HepG2 (cell line): ENCODE measurements around the gene BAZ1A.
"Not testable (repeated sequence)": the region's sequence is repeated elsewhere in the genome, so short reads cannot be mapped to it uniquely, and the experiment has no call there.

Experiments
- ATF2 ChIP-seq: sonication (generic); formaldehyde crosslinking; IDR thresholded peaks from 2 replicates; pipeline ENCODE4 v1.4.0; 2020; ENCODE audit warnings: missing genetic modification reagents
- FOXJ3 ChIP-seq: sonication (generic); formaldehyde crosslinking; IDR thresholded peaks from 2 replicates; pipeline ENCODE4 v1.4.0; 2020; ENCODE audit warnings: missing genetic modification reagents, mild to moderate bottlenecking, borderline replicate concordance
- HES4 ChIP-seq: sonication (generic); formaldehyde crosslinking; IDR thresholded peaks from 2 replicates; pipeline ENCODE4 v1.9.0; 2021; ENCODE audit warnings: mild to moderate bottlenecking, missing genetic modification reagents, borderline replicate concordance
- HOXA3 ChIP-seq: sonication (generic); formaldehyde crosslinking; IDR thresholded peaks from 2 replicates; pipeline ENCODE4 v1.5.0; 2020; ENCODE audit warnings: missing genetic modification reagents
- HOXA7 ChIP-seq: sonication (generic); formaldehyde crosslinking; IDR thresholded peaks from 2 replicates; pipeline ENCODE4 v1.8.1; 2022; ENCODE audit warnings: mild to moderate bottlenecking, missing genetic modification reagents, moderate library complexity
- NFE2L2 ChIP-seq: fragments of 150-350 bp; IDR thresholded peaks from 2 replicates; pipeline ENCODE4 v1.6.1; 2014; ENCODE audit warnings: low read length
- POLR2AphosphoS5 ChIP-seq: IDR thresholded peaks from 2 replicates; pipeline ENCODE4 v1.6.1; 2012; ENCODE audit warnings: low read depth, low read length
- RAD21 ChIP-seq: fragments of 450-650 bp; formaldehyde crosslinking; IDR thresholded peaks from 2 replicates; pipeline ENCODE4 v1.5.0; 2020; ENCODE audit warnings: mild to moderate bottlenecking
- TARDBP ChIP-seq: sonication (generic); formaldehyde crosslinking; IDR thresholded peaks from 2 replicates; pipeline ENCODE4 v1.8.0; 2022; ENCODE audit warnings: mild to moderate bottlenecking, missing genetic modification reagents
- TF ChIP-seq, protein P1 (sequence below): sonication (generic); formaldehyde crosslinking; IDR thresholded peaks from 2 replicates; pipeline ENCODE4 v1.4.0; 2020; ENCODE audit warnings: missing genetic modification reagents

DNA sequence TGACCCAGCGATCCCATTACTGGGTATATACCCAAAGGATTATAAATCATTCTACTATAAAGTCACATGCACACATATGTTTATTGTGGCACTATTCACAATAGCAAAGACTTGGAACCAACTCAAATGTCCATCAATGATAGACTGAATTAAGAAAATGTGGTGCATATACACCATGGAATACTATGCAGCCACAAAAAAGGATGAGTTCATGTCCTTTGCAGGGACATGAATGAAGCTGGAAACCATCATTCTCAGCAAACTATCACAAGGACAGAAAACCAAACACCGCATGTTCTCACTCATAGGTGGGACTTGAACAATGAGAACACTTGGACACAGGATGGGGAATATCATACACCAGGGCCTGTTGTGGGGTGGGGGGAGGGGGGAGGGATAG, 76.3 kb downstream of the BAZ1A start:
- TF ChIP-seq HOXA3; RAD21 (CRISPR knock-in tag); NFE2L2; POLR2AphosphoS5; HOXA7 (CRISPR knock-in tag); ATF2 (CRISPR knock-in tag); HES4 (CRISPR knock-in tag); TARDBP; FOXJ3 (CRISPR knock-in tag): not testable (repeated sequence)
- TF ChIP-seq, protein P1, sequence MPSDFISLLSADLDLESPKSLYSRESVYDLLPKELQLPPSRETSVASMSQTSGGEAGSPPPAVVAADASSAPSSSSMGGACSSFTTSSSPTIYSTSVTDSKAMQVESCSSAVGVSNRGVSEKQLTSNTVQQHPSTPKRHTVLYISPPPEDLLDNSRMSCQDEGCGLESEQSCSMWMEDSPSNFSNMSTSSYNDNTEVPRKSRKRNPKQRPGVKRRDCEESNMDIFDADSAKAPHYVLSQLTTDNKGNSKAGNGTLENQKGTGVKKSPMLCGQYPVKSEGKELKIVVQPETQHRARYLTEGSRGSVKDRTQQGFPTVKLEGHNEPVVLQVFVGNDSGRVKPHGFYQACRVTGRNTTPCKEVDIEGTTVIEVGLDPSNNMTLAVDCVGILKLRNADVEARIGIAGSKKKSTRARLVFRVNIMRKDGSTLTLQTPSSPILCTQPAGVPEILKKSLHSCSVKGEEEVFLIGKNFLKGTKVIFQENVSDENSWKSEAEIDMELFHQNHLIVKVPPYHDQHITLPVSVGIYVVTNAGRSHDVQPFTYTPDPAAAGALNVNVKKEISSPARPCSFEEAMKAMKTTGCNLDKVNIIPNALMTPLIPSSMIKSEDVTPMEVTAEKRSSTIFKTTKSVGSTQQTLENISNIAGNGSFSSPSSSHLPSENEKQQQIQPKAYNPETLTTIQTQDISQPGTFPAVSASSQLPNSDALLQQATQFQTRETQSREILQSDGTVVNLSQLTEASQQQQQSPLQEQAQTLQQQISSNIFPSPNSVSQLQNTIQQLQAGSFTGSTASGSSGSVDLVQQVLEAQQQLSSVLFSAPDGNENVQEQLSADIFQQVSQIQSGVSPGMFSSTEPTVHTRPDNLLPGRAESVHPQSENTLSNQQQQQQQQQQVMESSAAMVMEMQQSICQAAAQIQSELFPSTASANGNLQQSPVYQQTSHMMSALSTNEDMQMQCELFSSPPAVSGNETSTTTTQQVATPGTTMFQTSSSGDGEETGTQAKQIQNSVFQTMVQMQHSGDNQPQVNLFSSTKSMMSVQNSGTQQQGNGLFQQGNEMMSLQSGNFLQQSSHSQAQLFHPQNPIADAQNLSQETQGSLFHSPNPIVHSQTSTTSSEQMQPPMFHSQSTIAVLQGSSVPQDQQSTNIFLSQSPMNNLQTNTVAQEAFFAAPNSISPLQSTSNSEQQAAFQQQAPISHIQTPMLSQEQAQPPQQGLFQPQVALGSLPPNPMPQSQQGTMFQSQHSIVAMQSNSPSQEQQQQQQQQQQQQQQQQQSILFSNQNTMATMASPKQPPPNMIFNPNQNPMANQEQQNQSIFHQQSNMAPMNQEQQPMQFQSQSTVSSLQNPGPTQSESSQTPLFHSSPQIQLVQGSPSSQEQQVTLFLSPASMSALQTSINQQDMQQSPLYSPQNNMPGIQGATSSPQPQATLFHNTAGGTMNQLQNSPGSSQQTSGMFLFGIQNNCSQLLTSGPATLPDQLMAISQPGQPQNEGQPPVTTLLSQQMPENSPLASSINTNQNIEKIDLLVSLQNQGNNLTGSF, result not testable (repeated sequence)
